Measurements from ENCODE around the gene HSF2.

DNA sequence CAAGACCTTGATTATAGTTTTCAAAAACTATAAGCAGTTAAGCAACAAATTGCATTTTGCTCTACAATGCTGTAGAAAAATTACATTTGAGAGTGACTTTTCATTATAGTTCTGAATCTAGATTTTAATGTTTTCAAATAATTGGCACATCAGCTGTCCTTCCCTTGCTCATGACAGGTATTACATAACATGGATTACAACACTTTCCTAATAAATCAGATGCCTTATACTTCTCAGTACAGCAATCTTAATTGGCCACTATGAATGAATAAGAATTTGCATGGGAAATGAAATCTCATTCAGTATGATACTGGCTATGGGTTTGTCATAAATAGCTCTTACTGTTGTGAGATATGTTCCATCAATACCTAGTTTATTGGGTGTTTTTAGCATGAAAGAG, 29.9 kb downstream of the HSF2 start:
- TF ChIP-seq POLR2A (IDR thresholded peaks at IDR 0.05), result no peak
- TF ChIP-seq, protein P1, sequence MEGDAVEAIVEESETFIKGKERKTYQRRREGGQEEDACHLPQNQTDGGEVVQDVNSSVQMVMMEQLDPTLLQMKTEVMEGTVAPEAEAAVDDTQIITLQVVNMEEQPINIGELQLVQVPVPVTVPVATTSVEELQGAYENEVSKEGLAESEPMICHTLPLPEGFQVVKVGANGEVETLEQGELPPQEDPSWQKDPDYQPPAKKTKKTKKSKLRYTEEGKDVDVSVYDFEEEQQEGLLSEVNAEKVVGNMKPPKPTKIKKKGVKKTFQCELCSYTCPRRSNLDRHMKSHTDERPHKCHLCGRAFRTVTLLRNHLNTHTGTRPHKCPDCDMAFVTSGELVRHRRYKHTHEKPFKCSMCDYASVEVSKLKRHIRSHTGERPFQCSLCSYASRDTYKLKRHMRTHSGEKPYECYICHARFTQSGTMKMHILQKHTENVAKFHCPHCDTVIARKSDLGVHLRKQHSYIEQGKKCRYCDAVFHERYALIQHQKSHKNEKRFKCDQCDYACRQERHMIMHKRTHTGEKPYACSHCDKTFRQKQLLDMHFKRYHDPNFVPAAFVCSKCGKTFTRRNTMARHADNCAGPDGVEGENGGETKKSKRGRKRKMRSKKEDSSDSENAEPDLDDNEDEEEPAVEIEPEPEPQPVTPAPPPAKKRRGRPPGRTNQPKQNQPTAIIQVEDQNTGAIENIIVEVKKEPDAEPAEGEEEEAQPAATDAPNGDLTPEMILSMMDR (IDR thresholded peaks at IDR 0.05), result no peak
- TF ChIP-seq EP300 (IDR thresholded peaks at IDR 0.05), result no peak
- no peak for TF ChIP-seq POLR2AphosphoS5 (IDR thresholded peaks at IDR 0.05)

Data from gastroesophageal sphincter (tissue), 3 donors.